HepG2 (cell line): Measurements from ENCODE around the gene ADAMTS13. TPM values are rescaled to one million over a fixed set of nuclear protein-coding genes. Genes with fewer than 3 reads are reported as not detected.

Source experiments
- ARID4A ChIP-seq: sonication (generic); formaldehyde crosslinking; IDR thresholded peaks from 2 replicates; pipeline ENCODE4 v1.5.0; 2020; ENCODE audit warnings: mild to moderate bottlenecking, missing genetic modification reagents, borderline replicate concordance
- ERF ChIP-seq: IDR thresholded peaks from 2 replicates; pipeline ENCODE4 v1.6.1; 2018; ENCODE audit warnings: missing biosample characterization, missing genetic modification reagents
- FOXP4 ChIP-seq: sonication (generic); formaldehyde crosslinking; IDR thresholded peaks from 2 replicates; pipeline ENCODE4 v1.4.0; 2020; ENCODE audit warnings: missing genetic modification reagents
- MED13 ChIP-seq: sonication (generic); formaldehyde crosslinking; IDR thresholded peaks from 2 replicates; pipeline ENCODE4 v1.5.0; 2020; ENCODE audit warnings: missing genetic modification reagents
- MTA3 ChIP-seq: sonication (generic); formaldehyde crosslinking; IDR thresholded peaks from 2 replicates; pipeline ENCODE4 v1.4.0; 2020; ENCODE audit warnings: missing genetic modification reagents
- PHF8 ChIP-seq: sonication (generic); formaldehyde crosslinking; IDR thresholded peaks from 2 replicates; pipeline ENCODE4 v1.5.0; 2020; ENCODE audit warnings: missing genetic modification reagents
- POLR2G ChIP-seq: fragments of 200-400 bp; formaldehyde crosslinking; IDR thresholded peaks from 2 replicates; pipeline ENCODE4 v1.6.1; 2018; ENCODE audit warnings: mild to moderate bottlenecking, low read depth, low read length, moderate library complexity
- REXO4 ChIP-seq: sonication (generic); formaldehyde crosslinking; IDR thresholded peaks from 2 replicates; pipeline ENCODE4 v1.8.0; 2022; ENCODE audit warnings: missing genetic modification reagents, mild to moderate bottlenecking, borderline replicate concordance
- SP4 ChIP-seq: sonication (generic); formaldehyde crosslinking; IDR thresholded peaks from 2 replicates; pipeline ENCODE4 v1.8.1; 2023; ENCODE audit warnings: mild to moderate bottlenecking, missing genetic modification reagents
- TAF1 ChIP-seq: sonication (generic); formaldehyde crosslinking; IDR thresholded peaks from 2 replicates; pipeline ENCODE4 v1.4.0; 2020; ENCODE audit warnings: missing genetic modification reagents
- TFDP2 ChIP-seq: sonication (generic); formaldehyde crosslinking; IDR thresholded peaks from 2 replicates; pipeline ENCODE4 v1.4.0; 2020; ENCODE audit warnings: missing genetic modification reagents
- ZBTB38 ChIP-seq: sonication (generic); formaldehyde crosslinking; IDR thresholded peaks from 2 replicates; pipeline ENCODE4 v1.5.1; 2020; ENCODE audit warnings: mild to moderate bottlenecking, missing genetic modification reagents
- ZNF547 ChIP-seq: sonication (generic); formaldehyde crosslinking; IDR thresholded peaks from 2 replicates; pipeline ENCODE4 v1.5.1; 2020; ENCODE audit warnings: mild to moderate bottlenecking, missing genetic modification reagents
- ZNF574 ChIP-seq: sonication (generic); formaldehyde crosslinking; IDR thresholded peaks from 2 replicates; pipeline ENCODE4 v1.4.0; 2020; ENCODE audit warnings: missing genetic modification reagents
- ZNF670 ChIP-seq: sonication (generic); formaldehyde crosslinking; IDR thresholded peaks from 2 replicates; pipeline ENCODE4 v1.8.0; 2022; ENCODE audit warnings: mild to moderate bottlenecking, missing genetic modification reagents, borderline replicate concordance
- ZNF776 ChIP-seq: sonication (generic); formaldehyde crosslinking; IDR thresholded peaks from 2 replicates; pipeline ENCODE4 v1.4.0; 2020; ENCODE audit warnings: mild to moderate bottlenecking, missing genetic modification reagents
- ZNF788 ChIP-seq: sonication (generic); formaldehyde crosslinking; IDR thresholded peaks from 2 replicates; pipeline ENCODE4 v1.5.0; 2020; ENCODE audit warnings: mild to moderate bottlenecking, missing genetic modification reagents, borderline replicate concordance
- ZSCAN9 ChIP-seq: IDR thresholded peaks from 2 replicates; pipeline ENCODE4 v1.6.1; 2016; ENCODE audit warnings: borderline replicate concordance
- polyA plus RNA-seq, 8 experiments: library from polyadenylated mRNA; depleted of rRNA in 3 of 8; stranded (reverse) in 7 of 8; unstranded in 1 of 8; fragments of >200 nt; fragmentation: Illumina TruSeq in 4 of 8; extraction: Trizol in 4 of 8; gene quantifications; 2 replicates each; pipeline versions ENCODE4 v1.2.1 to v1.2.3, GENCODE V29; 2011 to 2016; ENCODE audit warnings: low read depth in 4 of 8, missing spikeins in 1 of 8, mixed read lengths in 1 of 8; ENCODE audit not compliant: insufficient read depth in 1 of 8
- total RNA-seq, 5 experiments: library from RNA; depleted of rRNA; stranded (reverse); fragments of >200 nt; fragmentation: Illumina TruSeq; extraction: Trizol; gene quantifications; 2 replicates each; pipeline ENCODE4 v1.2.3, GENCODE V29; 2016; ENCODE audit warnings: low read depth in 1 of 5

The ADAMTS13 gene
- total and polyA plus RNA-seq, 2 of the 13 experiments (the other 11 are each of a cell fraction or from before 2014, with no cell fraction given), result 0.91 to 4.5 TPM

- peak; percentile 83 for TF ChIP-seq ZNF574 (CRISPR knock-in tag)
- TF ChIP-seq REXO4 (CRISPR knock-in tag), result no peak
- peak; percentile 55; the same call in 1 of the 2 replicates for TF ChIP-seq ZNF776
- peak; percentile 35; the same call in 1 of the 2 replicates for TF ChIP-seq ZNF547 (CRISPR knock-in tag)
- TF ChIP-seq ZSCAN9, result no peak; the same call in 1 of the 2 replicates
- peak; percentile 45; the same call in 1 of the 2 replicates for TF ChIP-seq ARID4A (CRISPR knock-in tag)
- TF ChIP-seq MED13 (CRISPR knock-in tag), result no peak; the same call in 1 of the 2 replicates
- TF ChIP-seq ERF (CRISPR knock-in tag), result peak; percentile 34
- TF ChIP-seq ZNF670 (CRISPR knock-in tag), result 0 out of 2 replicates have a peak, but pooled peaks have one; percentile 26
- TF ChIP-seq PHF8 (CRISPR knock-in tag), result peak; percentile 59
- TF ChIP-seq MTA3 (CRISPR knock-in tag), result no peak
- TF ChIP-seq ZNF788 (CRISPR knock-in tag), result peak; percentile 17; the same call in 1 of the 2 replicates
- TF ChIP-seq POLR2G, result peak; percentile 86
- TF ChIP-seq ZBTB38 (CRISPR knock-in tag), result peak; percentile 77
- peak; percentile 78 for TF ChIP-seq TFDP2 (CRISPR knock-in tag)
- peak; percentile 76 for TF ChIP-seq TAF1 (CRISPR knock-in tag)
- 0 out of 2 replicates have a peak, but pooled peaks have one; percentile 27 for TF ChIP-seq FOXP4 (CRISPR knock-in tag)
- peak; percentile 98 for TF ChIP-seq SP4 (CRISPR knock-in tag)
These were observed 46.2 kb upstream of the ADAMTS13 start, which contains the start of the genes STKLD1 and SURF4 (continued) for GRCh38 chr9:133375724-133376654.
